GM19395 (cell line): ENCODE results near the gene OTOG.

Source experiments
- ATAC-seq: cut with Tn5 transposase; IDR thresholded peaks from one replicate; pipeline ENCODE4 v1.9.1; 2021; ENCODE audit warnings: mild to moderate bottlenecking, moderate library complexity; ENCODE audit not compliant: unreplicated experiment

Gene OTOG

DNA sequence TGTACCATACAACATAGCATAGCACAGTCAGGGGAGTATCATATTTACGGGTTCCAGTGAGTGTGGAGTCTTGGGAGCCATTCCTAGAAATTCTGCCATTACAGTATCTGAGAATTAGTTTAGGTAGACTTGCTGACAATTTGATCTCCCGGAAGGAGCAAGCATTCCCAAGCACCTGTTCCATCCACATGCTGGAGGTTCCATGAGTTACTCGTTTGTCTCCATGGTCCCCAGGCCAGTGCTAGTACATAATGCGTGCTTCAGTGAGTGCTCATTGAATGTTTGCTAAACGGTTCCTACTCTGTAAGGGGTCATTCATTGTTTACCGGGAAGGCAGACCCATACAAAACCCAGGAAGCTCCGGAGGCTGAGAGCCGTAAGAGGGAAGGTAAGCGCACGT lies 144.9 kb downstream of the OTOG start:
- no peak for ATAC-seq

DNA sequence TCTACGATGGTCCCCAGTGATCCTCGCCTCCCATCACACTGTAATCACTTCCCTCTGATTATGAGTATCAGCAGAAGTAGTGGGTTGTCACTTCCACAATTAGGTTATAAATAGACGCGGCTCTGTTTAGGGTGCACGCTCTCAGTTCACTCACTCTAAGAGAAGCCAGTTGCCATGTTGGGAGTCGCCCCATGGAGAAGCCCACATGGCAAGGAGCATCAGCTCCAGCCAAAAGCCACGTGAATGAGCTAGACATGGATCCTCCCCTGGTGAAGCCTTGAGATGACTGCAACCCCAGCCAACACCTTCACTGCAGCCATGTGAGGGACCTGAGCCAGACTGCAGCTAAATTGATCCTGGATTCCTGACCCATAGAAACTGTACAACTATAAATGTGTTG lies 145.9 kb downstream of the OTOG start:
- no peak for ATAC-seq

DNA sequence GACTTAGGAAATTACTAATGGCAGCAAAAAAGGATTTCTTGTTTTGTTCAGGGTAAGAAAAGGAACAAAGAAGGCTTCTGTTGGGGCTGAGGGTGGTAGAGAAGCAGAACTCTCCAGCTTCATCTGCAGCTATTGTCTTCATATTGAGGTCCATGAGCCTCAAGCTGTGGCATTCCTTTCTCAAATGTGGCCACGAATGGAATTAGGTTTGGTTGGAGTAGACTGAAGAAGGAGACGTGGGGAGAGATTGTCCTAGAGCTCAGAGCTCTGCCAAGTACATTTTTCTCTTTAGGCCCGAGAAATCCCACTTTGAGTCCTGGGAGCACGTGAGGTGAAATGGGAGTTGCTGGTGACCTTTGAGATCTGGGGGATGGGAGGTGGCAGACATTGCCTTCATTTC lies 146.5 kb downstream of the OTOG start:
- no peak for ATAC-seq

DNA sequence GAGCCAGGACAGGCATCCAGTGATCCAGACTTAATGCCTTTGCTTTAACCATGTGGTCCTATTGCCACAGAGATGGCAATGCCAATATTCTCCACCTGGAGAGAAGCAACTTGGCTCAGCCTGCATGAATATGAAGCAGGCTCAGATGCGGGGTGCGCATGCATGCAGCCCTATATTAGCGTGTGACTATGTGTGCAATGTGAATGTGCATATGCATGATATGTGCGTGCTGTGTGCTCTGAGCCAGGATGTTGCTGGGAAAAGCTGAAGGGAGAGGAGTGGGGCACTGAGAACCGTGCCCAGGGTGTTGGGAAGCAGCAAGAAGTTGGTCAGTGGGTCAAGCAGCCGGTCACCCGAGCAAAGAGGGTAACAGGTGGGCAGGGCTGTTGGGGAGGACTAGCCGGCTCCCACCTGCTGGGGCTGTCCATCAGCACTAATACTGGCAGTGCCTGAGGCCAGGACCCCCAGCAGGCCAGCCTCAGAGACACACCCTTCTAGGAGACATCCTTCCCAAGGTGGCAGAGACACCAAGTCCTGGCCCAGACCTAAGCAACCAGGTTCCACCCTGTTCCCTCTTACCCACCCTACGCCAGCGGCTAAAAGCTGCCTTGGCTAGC lies 147.5 kb downstream of the OTOG start:
- no peak for ATAC-seq

DNA sequence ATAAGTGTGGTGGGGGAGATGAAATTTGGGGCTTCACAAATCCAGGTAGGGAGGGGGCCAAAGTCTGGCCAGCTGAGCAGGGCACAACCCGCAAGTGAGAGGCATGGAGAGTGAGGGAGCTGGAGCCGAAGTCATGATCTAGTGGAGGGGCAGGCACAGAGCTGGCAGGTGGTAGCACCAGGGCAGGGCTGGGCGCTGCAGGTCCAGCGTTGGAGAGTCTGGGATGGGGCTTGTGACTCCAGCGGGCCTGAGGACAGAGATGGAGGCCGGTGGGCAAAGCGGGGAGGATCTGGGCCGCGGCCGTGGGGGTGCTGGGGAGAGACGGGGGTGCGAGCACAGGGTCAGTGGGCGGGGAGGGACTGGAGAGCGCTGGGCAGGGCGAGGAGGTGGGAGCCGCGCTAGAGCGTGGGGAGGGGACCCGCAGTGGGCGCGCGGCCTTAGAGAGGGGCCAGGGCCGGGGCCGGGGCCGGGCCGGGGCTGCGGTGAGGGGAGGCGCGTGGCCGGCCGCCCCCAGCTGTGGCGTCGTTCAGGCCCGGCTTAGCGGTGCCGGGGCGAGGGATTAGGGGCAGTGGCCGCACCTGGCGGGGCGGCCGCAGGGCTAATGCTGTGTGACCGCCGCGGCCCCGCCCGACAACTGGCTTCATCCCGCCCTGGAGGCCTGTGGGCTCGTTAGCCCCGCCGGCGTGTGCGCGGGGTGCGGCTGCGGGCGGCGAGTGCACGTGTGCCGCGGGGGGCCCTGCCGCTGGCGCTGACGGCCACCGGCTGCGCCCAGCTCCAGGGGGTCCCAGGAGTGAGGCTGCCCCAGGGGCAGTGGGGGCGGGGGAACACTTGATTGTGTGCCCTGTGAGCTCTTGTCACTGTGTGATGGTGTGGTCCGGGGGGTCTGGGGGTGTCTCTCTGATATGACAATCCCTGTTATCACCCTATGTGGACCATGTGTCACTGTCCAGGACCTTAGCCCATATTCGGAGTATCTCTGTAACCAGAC lies 148.7 kb downstream of the OTOG start:
- no peak for ATAC-seq

DNA sequence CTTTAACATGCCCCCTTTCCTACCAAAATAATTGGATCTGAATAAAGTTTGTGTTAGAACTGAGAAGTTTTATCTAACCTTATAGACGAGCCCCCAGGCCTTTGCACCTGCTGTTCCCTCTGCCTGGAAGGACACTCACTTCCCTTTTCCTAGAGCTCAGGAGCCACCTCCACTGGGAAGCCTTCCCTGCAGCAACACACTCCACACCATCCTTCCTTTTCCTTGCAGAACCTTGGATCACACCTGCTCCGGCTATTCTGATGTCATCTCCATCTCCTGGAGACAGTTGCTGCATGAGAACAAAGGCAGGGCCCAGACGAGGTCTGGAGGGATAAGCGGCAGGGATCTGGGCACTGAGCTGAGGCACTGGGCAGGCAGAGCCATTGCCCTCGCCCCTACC lies 149.7 kb downstream of the OTOG start:
- ATAC-seq, result no peak
